ENCODE results near the gene DRD1. TPM values are rescaled to one million over a fixed set of nuclear protein-coding genes. Genes with fewer than 3 reads are reported as not detected.

Gene DRD1
- total RNA-seq, 3 donors from 2014 or later = 0.09 TPM; not detected in 2

DNA sequence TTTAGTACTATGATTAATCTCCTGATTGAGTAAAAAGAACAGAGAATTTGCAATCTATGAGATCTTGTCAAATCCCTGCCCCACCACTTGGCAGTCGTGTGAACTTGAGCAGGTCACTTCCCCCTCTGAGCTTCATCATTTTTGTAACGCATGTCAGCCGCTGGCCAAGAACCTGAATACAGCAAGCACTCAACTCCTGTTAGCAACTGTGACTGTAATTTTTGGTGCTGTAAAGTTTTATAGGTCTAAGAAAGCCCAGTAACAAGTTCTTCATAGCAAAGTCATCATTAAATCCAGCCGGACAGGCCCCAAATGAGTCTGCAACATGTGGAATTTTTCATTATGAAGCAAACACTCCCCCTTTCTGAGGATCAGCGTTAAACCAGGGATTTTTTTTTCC, 49.4 kb downstream of the DRD1 start:
- intact Hi-C loops (cut with DNase I, micrococcal nuclease) = no loop called here
- no peak for TF ChIP-seq CTCF (IDR thresholded peaks at IDR 0.05)
- DNase-seq (no peak), ATAC-seq (no peak)
- Histone ChIP-seq H3K36me3 (ENCODE audit: low read depth) (no peaks in the 10 kb centered on the region), H3K4me1 (ENCODE audit: low read depth) (no peaks in the 10 kb centered on the region), H3K9me3 (no peaks in the 10 kb centered on the region), H3K4me3 (no peak overlapping the region)

GRCh38 chr5:175393897-175394296, 50.1 kb downstream of the DRD1 start:
- TF ChIP-seq CTCF (IDR thresholded peaks at IDR 0.05) = no peak
- peak; percentile 61 for ATAC-seq
- Histone ChIP-seq H3K4me3 (no peak overlapping the region), H3K36me3 (ENCODE audit: low read depth) (no peaks in the 10 kb centered on the region), H3K4me1 (ENCODE audit: low read depth) (no peaks in the 10 kb centered on the region), H3K9me3 (no peaks in the 10 kb centered on the region)
- no peak for DNase-seq
- intact Hi-C loops (cut with DNase I, micrococcal nuclease) = no loop called here

- DNase-seq (no peak), ATAC-seq (no peak)
- H3K9me3 ChIP-seq = no peaks in the 10 kb centered on the region
- intact Hi-C loops (cut with DNase I, micrococcal nuclease) = no loop called here
- no peaks in the 10 kb centered on the region for H3K36me3 ChIP-seq (ENCODE audit: low read depth)
- no peak for TF ChIP-seq CTCF (IDR thresholded peaks at IDR 0.05)
- no peak overlapping the region for H3K4me3 ChIP-seq
- no peaks in the 10 kb centered on the region for H3K4me1 ChIP-seq (ENCODE audit: low read depth)
These were observed 51.7 kb downstream of the DRD1 start for GRCh38 chr5:175392236-175392635.

DNA sequence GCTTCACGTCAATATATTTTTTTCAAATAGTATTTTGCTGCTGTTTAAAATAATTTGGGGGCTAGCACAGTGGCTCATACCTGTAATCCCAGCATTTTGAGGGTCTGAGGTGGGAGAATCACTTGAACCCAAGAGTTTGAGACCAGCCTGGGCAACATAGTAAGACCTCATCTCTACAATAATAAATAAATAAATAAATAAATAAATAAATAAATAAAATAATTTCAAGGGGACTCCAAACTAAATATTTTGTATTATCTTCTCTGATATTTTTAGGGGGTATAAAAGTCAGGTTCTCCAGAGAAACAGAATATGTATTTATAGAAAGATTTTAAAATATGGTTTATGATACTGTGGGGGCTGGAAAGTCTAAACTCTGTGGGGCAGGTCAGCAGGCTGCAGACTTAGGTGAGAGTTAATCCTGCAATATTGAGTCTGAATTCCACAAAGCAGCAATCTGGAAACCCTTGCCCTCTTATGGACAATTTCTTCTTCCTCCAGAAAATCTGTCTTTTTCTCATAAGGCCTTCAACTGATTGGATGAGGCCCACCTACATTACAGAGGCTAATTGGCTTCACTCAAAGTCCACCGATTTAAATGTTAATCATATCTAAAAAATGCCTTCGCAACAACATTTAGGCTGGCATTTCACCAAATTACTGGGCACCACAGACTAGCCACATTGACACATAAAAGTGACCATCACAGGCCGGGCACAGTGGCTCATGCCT, 53.5 kb downstream of the DRD1 start:
- Histone ChIP-seq H3K36me3 (ENCODE audit: low read depth) (no peaks in the 10 kb centered on the region), H3K4me1 (ENCODE audit: low read depth) (no peaks in the 10 kb centered on the region), H3K4me3 (no peak overlapping the region), H3K9me3 (no peaks in the 10 kb centered on the region)
- no peak for TF ChIP-seq CTCF (IDR thresholded peaks at IDR 0.05)
- intact Hi-C loops (cut with DNase I, micrococcal nuclease) = no loop called here
- DNase-seq (no peak), ATAC-seq (no peak)

Other genes with a start within 250 kb of the DRD1 start
- 100 to 1,000 TPM in 1 of 3 donors, 10 to 100 TPM in 2; 56.8 to 122 (median 92.5) TPM for gene SFXN1, start 34.4 kb upstream of the DRD1 start, total RNA-seq
- 1 to 10 TPM in 2 of 3 donors, under 1 TPM in 1; 0.32 to 3.0 (median 1.3) TPM for gene HRH2, start 213.9 kb upstream of the DRD1 start, total RNA-seq

All from mucosa of descending colon (tissue), 3 donors.